ENCODE data around the gene DNAH5.

GRCh38 chr5:13944560-13945199, at the start of gene DNAH5:
- TF ChIP-seq POLR2A (IDR thresholded peaks at IDR 0.05): no peak
- no peak for TF ChIP-seq CTCF (IDR thresholded peaks at IDR 0.05)

Data from lower leg skin (tissue), 3 donors.